HG02840 (cell line): Measurements from ENCODE around the gene BCL11B.
"Not testable (repeated sequence)": the region's sequence is repeated elsewhere in the genome, so short reads cannot be mapped to it uniquely, and the experiment has no call there.

Experiments used
- ATAC-seq: cut with Tn5 transposase; IDR thresholded peaks from one replicate; pipeline ENCODE4 v1.9.1; 2021; ENCODE audit warnings: mild to moderate bottlenecking, moderate library complexity, moderate number of reproducible peaks; ENCODE audit not compliant: unreplicated experiment, low FRiP score

The BCL11B gene

GRCh38 chr14:99186956-99187690 is 84.9 kb downstream of the BCL11B start:
- ATAC-seq, result no peak

GRCh38 chr14:99186336-99186735 is 85.7 kb downstream of the BCL11B start:
- ATAC-seq, result not testable (repeated sequence)

GRCh38 chr14:99185436-99186068 is 86.4 kb downstream of the BCL11B start:
- ATAC-seq, result no peak

GRCh38 chr14:99183716-99184115 is 88.3 kb downstream of the BCL11B start:
- ATAC-seq, result no peak

GRCh38 chr14:99183311-99183710 is 88.7 kb downstream of the BCL11B start:
- ATAC-seq, result no peak

- no peak for ATAC-seq
Observed at GRCh38 chr14:99182548-99183250, 89.3 kb downstream of the BCL11B start.

GRCh38 chr14:99181804-99182520 is 90.0 kb downstream of the BCL11B start:
- no peak for ATAC-seq

GRCh38 chr14:99181241-99181640 is 90.8 kb downstream of the BCL11B start:
- ATAC-seq, result no peak

GRCh38 chr14:99179946-99180345 is 92.1 kb downstream of the BCL11B start:
- ATAC-seq, result no peak

- no peak for ATAC-seq
Observed at GRCh38 chr14:99179506-99179905, 92.5 kb downstream of the BCL11B start.

GRCh38 chr14:99177886-99178835 is 93.8 kb downstream of the BCL11B start:
- no peak for ATAC-seq

GRCh38 chr14:99177046-99177655 is 94.8 kb downstream of the BCL11B start:
- no peak for ATAC-seq

GRCh38 chr14:99176156-99176945 is 95.6 kb downstream of the BCL11B start:
- no peak for ATAC-seq

- ATAC-seq, result no peak
Observed at GRCh38 chr14:99175331-99176155, 96.5 kb downstream of the BCL11B start.

- ATAC-seq, result no peak
Observed at GRCh38 chr14:99174770-99175319, 97.2 kb downstream of the BCL11B start.

GRCh38 chr14:99174081-99174769 is 97.8 kb downstream of the BCL11B start:
- no peak for ATAC-seq

GRCh38 chr14:99173506-99173905 is 98.5 kb downstream of the BCL11B start:
- no peak for ATAC-seq
